IPS-NIHi11 (cell line): Measurements from ENCODE around the gene TARBP1.
A peak's percentile ranks its signal among the peaks of the same experiment; 100 is the strongest.

Source experiments
- DNase-seq: peaks from one replicate; pipeline ENCODE4 v3.0.0; 2012; ENCODE audit warnings: mixed read lengths, low spot score

TARBP1 gene

DNA sequence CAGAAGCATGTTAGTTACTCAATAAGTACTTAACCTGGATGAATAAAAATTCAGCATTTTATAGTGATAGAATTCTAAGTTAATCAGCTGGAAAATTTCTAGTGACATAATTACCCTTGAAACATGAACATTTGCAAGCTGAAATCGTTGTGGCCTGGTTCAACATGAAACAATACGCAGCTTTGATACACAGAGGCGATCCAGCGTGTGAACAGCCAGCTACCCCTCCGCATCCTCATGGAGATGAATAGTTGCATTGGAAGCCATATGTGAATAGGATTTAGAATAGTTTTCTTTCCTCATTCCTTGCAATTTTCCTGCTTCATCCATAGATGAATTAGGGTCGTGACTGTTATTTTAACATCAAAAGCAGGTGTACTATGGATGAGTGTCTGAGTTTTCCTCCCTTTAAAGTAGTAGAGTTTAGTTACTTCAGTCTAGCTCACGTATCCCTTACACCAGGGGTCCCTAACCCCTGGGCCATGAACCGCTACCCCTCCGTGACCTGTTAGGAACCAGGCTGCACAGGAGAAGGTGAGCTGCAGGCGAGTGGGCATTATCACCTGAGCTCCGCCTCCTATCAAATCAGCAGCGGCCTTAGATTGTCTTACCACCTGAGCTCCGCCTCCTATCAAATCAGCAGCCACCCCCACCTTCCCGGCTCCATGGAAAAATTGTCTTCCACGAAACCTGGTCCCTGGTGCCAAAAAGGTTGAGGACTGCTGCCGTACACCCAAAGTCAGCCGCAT lies 6.2 kb upstream of the TARBP1 start:
- DNase-seq: peak; percentile 38

DNA sequence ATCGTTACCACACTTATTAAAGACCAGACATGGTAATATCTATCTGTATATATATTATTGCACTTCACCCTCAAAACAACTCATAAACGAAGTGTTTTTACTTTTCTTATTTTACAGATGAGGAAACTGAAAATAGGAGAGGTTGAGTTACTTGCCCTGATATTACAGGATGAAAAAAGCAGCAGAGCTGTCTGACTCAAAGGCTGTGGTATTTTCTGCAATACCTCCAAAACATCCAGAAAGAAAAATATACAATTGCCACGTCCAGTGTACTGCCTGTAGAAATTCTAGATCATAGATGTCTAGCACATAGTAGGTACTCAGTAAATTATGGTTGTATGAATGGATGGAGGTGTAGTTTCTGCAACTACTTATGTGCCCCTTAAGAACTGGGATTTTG lies 5.2 kb upstream of the TARBP1 start:
- no peak for DNase-seq

DNA sequence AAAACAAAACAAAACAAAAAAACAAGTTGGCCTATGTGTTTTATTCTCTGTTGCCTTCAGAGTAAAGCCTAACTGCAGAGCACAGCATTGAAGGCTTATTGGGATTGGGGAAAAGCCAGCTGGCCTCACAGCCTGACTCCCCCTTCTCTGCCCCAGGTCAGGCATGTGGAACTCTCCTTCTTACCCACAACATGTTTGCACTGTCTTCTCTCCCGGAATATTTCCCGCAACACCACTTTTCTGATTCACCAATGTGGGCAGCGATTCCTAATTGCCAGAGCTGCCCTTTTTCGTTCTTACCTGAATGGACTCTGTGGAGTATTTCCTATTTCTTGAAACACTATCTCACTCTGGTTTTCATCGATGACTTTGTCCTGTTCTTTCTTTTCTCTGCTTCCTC lies 2.8 kb upstream of the TARBP1 start:
- no peak for DNase-seq

DNA sequence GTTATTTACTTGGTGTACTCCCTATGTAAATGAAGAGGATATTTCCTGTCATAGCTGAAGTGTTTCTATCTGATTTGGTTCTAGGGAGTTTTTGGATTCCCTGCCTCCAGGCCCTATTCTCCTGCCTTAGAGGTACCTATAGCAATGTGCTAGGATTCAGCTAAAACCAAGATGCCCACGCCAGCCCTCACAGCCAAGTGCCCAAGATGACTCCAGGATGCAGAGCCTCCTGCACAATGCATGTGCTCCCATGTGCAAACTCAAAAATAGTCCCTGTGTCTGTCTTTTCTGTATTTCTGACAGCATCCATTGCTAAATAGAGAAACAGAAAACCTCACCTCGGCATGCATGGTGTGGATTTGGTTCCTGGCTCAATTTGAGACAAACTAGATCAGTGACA lies 887 bp upstream of the TARBP1 start:
- DNase-seq: no peak

DNA sequence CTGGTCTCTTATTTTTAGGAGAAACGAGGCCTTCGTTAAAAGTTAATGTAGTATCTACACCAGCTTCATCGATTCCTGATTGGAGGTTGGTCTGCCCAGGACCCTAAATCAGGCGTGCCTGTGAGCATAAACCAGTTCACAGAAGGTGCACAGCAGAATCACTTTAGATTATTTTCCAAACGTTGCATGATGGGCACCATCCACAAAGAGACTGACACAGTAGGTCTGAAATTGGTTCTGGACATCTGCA lies 256 bp upstream of the TARBP1 start:
- DNase-seq: no peak

DNA sequence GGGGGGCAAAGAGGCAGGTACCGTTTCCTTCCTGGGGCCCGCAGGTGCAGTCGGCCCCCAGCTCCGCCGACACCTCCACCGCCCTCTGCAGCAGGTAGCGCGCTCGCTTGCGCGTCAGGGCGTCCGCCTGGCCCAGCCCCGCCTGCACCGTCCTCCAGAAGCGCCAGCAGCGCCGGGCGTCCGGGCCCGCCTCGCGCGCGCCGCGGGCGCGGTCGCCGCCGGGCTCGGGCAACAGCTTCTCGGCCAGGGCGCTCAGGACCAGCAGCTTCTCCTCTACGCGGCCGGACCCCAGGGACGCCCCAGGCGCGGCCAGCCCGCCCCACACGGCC lies 863 bp downstream of the TARBP1 start:
- DNase-seq: peak; percentile 82

DNA sequence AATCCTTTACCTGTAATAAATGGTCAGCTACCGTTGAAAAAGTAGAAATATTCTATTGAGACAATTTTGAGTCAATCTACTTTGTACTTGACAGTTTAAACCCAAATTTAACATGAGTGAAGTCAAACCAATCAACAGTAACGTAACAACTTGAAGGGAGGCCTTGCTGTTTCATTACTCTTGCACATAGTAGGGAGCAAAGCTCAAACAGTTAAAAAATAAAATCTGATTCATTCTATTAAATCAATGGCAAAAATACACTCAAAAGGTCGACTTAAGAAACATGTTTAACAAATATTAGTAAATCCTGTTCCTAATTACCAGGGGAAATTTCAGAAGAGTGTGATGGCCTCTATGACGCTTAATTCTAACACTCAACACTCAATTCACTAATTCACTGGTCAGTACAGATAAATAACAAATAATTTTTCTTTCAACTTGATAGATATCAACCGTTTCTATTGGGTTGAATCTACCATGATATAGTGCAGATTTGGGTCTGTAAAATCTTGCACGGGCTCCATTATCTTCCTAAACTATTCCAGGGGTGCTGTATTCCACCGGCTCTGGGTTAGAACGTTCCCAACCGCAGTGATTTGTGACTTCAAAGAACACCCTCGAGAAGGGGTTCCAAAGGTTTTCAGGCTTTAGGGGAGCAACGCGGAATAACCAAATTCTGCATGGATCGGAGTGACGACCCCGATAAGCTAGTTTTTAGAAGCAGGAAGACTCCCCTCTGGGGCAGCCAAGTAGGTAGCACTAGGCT lies 1.4 kb downstream of the TARBP1 start:
- no peak for DNase-seq

DNA sequence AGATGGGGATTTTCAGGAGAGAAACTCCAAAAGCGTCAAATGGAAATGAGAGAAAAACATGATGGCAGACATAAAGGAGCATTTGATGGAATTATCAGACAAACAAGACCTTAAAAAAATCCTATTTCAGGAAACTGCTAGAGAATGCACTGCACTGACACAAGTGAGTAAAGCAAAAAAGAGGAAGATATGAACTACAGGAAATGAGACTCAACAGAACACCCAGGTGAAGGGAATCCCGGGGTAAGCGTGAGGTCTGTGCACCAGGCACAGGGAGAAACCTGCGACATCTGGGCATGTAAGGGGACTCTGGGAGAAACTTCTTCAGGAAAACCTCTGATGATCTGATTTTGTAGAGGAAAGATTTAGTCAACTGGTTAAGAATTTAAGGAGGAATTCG lies 2.8 kb downstream of the TARBP1 start:
- DNase-seq: no peak

DNA sequence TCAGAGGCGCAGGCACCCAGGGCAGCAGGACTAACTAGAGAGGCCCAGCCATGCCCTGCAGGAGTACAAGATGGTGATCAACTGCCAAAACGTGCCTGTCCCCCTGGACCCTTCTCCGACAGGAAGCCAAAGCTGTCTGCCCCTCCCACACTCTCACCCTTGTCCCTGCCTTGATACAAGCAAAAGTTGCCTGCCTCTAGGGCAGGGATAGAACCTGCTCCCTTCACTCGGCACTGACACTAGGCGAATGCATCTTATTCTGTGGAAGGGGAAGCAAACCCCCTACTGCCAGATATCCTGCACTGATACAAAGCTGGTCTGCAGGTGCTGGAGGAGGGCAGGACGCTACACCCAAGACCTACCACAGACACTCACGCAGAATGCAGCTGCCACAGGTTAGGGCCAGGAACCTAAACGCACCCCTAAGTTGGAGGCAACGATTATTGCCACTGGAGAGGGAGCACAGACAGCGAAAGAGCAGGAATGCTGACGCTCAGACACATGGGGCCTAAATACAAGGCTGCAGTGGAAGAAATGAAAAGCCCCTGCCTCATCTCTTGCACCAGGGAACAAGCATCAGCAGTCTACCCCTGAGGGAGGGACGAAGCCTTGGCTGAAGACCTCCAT lies 3.7 kb downstream of the TARBP1 start:
- no peak for DNase-seq

DNA sequence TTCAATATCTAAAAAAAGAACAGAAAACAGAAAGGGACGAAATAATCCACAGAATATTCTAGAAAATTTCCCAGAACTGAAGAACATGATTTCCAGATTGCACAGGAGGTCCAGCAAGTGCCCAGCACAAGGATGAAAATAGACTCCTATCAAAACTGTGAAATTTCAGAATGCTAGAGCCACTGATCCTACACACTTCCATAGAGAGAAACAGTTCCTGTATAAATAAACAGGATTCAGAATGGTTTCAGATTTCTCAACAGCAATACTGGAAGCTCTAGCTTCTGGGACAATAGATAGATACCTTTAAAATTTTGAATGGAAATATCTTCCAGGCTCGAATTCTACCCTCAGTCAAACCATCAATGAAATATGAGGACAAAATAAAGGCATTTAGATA lies 4.6 kb downstream of the TARBP1 start:
- no peak for DNase-seq

DNA sequence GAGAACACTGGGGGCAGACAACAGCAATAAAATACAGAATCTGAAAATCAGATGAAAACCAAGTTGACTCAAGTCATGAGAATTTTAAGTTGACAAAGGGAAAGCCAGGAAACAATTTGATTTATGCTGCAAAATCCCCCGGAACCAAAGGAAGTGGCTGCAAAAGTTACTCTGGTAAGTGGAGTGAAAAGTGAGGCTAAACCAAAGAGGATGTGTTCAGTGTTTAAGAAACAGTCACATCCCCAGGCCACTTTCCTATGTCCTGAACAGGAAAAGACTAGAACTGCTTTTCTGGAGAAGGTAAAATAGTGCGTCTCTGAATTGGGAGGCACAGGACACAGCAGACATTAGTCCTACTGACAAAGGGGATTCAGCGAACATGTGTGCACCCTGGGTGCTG lies 5.9 kb downstream of the TARBP1 start:
- no peak for DNase-seq

DNA sequence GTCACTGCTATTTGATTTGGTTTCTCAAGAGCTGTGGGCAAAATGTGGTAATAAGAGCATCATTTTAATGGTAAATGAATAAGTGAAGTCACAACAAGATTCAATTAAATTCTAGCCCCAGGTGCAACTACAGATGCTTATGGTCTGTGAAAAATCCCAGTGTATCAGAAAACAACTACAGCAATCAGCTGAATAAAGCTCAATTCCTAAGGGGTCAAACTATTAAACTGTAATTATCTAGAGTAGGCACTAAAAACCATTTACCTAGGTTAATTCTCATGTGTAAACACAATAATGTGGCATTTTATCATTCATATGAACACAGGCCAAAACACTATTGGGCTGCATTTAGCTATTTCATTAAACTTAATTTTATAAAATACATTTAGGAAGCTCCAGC lies 9.6 kb downstream of the TARBP1 start:
- no peak for DNase-seq

DNA sequence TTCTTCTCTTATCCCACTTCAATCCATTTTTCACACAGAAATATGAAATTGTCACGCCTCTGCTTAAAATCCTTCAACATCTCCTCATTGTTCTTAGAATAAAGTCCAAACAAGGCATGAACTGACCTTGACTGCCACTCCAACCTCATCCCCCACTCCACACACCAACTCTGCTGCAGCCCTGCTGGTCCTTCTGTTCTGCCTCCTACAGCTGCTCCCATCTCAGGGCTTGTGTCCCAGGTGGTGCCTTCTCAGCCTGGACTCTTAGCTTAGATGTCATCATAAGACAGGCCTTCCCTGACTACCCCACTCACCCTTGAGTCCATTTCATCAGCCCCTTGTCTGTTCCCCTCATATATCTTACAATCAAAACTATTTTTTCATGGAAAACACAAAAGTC lies 10.4 kb downstream of the TARBP1 start:
- DNase-seq: no peak

DNA sequence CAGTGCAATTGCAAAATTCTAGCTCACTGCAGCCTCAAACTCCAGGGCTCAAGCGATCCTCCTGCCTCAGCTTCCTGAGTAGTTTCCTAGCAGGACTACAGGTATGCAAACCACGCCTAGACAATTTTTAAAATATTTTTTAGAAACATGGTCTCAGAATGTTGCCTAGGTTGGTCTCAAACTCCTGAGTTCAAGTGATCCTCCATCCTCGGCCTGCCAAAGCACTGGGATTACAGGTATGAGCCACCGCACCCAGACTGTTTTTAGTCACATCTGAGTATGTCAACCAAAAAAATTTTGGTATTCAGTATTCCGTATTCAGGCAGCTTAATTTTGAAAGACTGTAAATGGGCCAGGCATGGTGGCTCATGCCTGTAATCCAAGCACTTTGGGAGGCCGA lies 11.2 kb downstream of the TARBP1 start:
- DNase-seq: no peak

DNA sequence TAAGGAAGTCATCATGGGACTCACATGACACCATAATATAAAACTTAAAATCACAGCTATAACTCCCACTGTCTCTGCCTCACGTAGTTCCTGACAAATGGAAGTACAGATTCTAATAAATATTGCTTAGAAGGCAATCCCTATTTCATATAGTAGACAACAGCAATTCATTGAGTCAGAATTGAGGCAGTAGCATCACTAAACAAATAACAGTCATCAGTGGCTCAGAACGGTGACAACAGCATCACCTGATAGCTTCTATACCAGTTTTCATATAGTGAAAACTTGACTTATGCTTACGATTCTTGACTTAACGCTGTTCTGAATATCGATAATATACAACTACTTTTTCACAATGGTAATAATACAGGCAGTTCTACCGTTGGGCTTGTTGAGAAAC lies 12.0 kb downstream of the TARBP1 start:
- DNase-seq: no peak

DNA sequence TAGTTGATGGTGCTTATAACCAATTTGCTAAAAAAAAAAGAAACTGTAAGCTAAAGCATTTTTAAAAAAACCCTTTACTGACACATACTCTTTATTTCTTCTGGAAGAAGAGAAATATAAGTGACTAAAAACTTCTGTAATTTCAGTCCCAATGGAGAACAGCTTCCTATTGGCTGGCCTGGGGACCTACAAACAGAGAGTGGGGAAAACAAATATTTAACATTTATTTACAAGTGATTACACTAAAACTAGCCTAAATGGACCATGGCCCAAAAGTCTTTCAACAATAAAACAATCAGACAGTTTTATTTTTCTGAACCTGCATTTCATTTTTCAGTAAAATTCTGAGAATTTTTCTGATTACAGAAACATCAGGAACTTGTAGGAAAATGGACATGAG lies 15.2 kb downstream of the TARBP1 start:
- DNase-seq: no peak

DNA sequence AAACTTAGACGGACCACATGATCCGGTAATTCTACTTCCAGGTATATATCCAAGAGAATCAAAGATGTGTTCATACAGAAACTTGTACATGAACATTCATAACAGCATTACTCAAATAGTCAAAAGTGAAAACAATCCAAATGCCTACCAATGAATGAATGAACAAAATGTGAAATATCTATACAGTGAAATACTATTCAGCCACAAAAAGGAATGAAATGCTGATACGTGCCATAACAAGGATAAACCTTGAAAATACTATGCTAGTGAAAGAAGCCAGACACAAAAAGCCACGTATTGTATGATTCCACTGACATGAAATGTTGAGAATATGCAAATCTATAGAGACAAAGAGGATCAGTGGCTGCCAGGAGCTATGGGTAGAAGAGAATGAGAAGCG lies 18.3 kb downstream of the TARBP1 start:
- DNase-seq: no peak

DNA sequence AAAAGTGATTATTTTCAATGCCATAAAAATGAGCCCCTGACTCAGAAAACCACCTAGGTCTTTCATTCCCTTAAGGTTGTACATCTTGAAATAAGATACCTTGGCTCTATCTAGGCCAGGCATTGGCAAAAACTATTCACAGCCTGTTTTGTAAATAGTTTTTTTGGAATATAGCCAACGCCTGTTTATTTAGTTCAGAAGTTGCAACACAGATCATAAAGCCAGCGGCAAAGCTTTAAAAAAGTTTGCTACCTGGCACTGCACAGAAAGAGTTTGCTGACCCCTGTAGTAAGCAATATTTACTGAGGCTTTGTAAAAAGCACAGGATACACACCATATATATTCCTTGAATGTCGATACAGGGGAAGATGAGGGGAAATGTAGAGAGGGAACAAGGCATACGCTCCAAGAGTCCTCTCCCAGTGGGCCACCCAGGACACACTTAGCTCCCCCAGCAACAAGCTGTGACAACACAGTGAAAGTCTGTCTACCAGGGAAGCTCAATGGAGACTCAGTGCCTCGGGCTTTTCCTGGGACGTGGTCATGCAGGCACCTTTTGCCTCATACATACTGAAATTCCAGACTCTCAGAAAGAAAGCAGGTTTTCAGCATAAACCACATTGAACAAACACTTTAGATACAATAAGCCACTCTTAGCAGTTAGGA lies 20.5 kb downstream of the TARBP1 start:
- no peak for DNase-seq

DNA sequence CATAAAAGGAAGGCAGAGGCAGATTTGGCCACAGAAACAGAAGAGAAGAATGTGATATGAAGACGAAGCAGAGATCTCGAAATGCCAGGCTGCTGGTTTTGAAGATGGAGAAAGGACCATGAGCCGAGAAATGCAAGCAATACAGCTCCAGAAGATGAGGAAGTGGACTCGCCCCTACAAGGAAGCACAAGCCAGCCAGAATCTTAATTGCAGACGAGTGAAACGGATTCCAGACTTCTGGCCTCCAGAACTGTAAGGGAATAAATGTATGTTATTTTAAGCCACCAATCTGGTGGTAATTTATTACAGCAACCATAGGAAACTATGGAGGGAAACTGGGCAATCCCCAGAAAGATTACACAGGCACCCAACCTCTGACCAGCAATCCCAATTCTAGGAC lies 24.1 kb downstream of the TARBP1 start:
- DNase-seq: no peak

DNA sequence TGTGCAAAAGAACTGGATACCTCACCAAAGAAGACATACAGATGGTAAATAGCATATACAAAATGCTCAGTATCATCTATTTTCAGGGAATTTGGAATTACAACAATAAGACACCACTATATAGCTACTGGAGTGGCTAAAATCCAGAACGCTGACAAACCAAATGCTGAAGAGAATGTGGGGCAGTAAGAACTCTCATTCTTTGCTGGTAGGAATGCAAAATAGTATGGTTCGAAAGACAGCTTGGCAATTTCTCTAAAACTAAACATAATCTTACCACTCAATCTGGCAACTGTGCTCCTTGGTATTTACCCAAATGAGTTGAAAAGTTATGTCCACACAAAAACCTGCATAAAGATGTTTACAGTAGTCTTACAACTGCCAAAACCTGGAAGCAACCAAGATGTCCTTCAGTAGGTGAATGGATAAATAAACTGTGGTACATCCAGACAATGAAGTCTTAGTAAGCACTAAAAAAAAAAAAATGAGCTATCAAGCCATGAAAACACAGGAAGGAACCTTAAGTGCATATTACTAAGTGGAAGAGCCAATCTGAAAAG lies 26.5 kb downstream of the TARBP1 start:
- DNase-seq: no peak

DNA sequence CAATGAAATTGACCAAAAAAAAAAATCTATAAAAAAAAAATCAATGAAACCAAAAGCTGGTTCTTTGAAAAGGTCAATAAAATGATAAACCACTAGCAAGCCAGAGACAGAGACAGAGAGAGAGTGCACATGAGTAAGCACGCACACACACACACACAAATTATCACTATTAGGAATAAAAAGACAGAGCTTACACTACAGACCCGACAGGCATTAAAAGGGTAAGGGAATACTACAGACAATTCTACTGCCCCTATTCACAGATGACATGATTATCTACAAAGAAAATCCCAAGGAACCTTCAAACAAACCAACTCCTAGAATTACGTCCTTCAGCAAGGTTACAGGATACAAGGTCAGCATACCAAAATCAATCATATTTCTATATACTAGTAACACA lies 38.6 kb downstream of the TARBP1 start:
- DNase-seq: no peak

DNA sequence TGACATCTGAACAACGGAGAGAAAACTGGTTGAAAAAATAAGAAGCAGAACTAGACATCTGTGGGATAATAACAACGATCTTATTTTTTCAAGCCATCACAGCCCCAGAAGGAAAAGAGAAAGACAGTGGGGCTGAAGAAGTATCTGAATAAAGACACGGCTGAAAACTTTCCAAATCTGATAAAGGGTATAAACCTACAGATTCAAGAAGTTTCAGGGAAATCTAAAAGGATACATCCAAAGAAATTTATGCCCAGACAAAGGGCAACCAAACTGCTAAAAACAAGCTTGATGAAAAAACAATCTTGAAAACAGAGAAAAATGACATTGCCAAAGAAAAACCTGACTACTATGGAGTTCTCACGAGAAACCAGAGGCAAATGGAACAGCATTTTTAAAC lies 40.4 kb downstream of the TARBP1 start:
- no peak for DNase-seq
